PC-9 (cell line): ENCODE data around the gene SLX9.

Experiments
- CTCF ChIP-seq: fragments of 200-600 bp; sonication (generic); conservative IDR thresholded peaks from 2 replicates; pipeline ENCODE4 v1.6.1; 2017; ENCODE audit warnings: mixed run types, antibody characterized with exemption, mild to moderate bottlenecking, moderate library complexity
- EZH2 ChIP-seq: fragments of 200-600 bp; sonication (generic); IDR thresholded peaks from 2 replicates; pipeline ENCODE4 v1.8.0; 2017; ENCODE audit warnings: antibody characterized with exemption, low read depth

GRCh38 chr21:44960141-44961092, 20.6 kb downstream of the SLX9 start:
- TF ChIP-seq CTCF: no peak
- no peak for TF ChIP-seq EZH2
